ENCODE data around the gene NDOR1.

The NDOR1 gene

GRCh38 chr9:137167747-137168572 lies 37.5 kb upstream of the NDOR1 start:
- DNase-seq, result no peak

GRCh38 chr9:137168573-137168903 lies 37.0 kb upstream of the NDOR1 start:
- DNase-seq, result no peak

- DNase-seq, result no peak
These were observed 36.3 kb upstream of the NDOR1 start for GRCh38 chr9:137168904-137169856.

- no peak for DNase-seq
These were observed 35.6 kb upstream of the NDOR1 start, which contains the start of gene LRRC26 for GRCh38 chr9:137169896-137170358. Gene LRRC26, minus strand, starts transcription at chr9:137170051. Its CDS starts 108 bp downstream, at chr9:137169943.

- DNase-seq, result no peak
These were observed 34.9 kb upstream of the NDOR1 start for GRCh38 chr9:137170486-137171148.

DNA sequence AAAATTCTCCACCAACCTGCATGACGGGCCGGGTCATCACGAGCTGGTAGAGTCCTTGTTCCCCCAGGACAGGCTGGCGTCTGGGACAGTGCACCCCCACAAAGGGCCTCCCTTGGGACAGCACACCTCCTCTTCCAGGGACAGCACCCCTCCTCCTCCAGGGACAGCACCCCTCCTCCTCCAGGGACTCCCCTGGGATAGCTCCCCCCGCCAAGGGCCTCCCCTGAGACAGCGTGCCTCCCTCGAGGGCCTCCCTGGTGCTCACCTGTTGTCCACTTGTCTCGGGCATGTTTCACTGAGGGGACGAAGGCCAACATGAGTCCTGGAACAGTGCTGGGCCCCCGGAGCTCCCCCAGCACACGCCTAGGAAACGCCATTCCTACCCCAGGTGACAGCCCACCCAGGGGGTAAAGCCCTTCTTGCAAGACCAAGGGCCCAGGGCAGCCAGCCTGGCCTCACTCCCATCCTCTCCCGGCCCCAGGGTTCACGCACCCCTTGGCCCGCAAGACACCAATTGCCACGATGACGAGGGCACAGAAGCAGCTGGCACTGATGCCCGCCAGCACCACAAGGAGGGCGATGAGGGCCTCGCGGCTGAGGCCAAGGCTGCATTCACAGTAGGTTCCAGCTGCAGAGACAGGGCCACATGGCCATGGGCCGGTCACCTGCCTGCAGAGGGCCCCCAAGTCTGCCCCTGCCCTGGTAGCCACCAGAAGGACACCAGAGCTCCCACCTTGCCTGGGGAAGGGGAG lies 34.2 kb upstream of the NDOR1 start:
- DNase-seq, result no peak

DNA sequence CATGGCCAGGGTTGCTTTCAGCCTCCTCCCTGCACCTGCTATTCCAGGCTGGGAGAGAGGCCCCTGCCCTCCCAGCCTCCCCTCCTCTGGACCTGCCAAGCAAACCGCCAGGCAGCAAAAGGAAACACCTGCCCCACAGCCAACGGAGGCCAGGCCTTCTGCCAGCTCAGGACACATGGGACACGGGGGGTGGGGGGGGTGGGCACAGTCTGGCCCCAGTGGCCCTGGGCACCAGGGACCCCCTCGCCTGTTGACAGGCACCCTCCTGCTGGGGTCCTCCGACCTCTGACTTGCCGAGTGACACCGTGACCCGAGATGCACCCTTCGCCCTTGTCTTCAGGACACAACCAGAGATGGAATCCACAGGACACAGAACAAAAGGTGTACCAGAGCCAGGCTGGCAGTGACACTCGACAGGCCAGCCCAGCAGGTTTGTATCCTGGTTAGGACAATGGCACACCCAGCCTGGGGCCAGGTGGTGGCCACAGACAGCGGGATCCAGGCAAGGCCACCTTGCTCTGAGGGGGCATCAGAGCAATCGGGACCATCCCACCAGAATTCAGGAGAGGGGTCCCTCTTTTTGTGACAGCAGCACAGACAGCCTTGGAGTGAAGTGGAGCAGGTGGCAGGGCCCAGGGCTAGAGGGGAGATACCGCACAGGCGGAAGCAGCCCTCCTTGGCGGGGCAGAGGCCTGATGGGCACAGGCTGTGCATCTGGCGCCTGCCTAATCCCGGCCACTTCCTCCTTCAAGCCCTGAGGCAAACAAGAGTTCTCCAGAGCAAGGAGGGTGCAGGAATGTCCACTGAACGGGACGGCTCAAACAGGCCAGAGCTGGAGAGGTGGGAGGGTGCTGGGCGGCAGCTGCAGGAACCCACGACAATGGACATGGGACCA lies 32.4 kb upstream of the NDOR1 start:
- no peak for DNase-seq

GRCh38 chr9:137173796-137174664 lies 31.5 kb upstream of the NDOR1 start:
- no peak for DNase-seq

DNA sequence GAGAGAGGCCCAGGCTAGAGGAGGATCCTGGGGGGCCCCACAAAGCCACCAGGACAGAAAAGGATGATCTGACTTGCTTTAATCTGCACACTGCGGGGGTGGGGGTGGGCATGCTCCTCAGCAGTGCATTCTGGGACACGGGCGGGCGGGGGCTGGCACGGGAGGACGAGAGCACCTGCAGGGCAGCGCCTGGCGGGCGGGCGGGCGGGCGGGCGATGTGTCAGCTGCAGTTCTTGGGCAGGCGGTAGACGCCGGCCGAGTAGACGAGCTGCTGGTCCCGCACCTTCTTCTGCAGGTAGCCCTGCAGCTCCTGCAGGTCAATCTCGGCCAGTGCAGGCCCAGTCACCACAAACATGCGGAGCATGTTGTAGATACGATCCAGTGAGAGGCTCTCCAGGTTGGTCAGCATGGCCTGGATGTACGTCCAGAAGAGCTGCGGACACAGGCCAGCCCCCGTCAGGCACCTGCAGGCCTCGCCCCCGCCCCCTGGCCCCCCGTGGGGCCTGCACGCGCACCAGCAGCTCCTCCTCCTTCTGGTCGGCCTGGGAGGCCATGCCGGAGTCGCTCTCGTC lies 30.7 kb upstream of the NDOR1 start:
- DNase-seq, result peak in 1 of 6 experiments; percentile 13

DNA sequence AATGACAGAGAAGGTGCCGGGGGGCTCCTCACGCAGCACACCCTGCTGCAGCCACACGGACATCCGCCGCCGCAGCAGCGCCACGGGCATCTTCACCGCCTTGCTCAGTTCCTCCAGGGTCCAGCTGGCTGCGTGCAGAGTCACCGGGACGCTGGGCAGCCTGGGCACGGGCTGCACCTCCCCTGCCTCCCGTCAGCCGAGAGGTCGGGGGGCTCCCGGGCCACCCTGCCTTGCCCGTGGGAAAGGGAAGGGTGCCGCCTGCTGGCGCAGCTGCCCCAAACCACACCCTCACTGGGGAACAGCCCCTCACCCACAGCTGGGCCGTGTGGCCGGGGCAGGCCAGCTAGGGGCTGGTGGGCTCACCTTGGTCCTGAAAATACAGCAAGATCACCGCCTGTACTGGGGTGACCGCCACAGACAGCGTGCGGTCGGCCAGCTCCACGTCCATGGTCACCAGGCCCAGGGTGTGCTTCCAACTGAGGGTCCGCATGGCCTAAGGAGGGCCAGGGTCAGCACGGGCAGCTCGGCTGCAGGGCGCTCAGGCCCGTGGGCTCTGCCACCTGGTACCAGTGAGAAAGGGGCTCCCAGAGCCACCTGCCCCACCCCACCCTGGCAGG lies 30.0 kb upstream of the NDOR1 start:
- peak in 1 of 6 experiments; percentile 5 for DNase-seq

GRCh38 chr9:137176302-137177182 lies 29.0 kb upstream of the NDOR1 start:
- DNase-seq, result peak in 1 of 6 experiments; percentile 17

GRCh38 chr9:137178201-137178938 lies 27.1 kb upstream of the NDOR1 start:
- DNase-seq, result no peak

DNA sequence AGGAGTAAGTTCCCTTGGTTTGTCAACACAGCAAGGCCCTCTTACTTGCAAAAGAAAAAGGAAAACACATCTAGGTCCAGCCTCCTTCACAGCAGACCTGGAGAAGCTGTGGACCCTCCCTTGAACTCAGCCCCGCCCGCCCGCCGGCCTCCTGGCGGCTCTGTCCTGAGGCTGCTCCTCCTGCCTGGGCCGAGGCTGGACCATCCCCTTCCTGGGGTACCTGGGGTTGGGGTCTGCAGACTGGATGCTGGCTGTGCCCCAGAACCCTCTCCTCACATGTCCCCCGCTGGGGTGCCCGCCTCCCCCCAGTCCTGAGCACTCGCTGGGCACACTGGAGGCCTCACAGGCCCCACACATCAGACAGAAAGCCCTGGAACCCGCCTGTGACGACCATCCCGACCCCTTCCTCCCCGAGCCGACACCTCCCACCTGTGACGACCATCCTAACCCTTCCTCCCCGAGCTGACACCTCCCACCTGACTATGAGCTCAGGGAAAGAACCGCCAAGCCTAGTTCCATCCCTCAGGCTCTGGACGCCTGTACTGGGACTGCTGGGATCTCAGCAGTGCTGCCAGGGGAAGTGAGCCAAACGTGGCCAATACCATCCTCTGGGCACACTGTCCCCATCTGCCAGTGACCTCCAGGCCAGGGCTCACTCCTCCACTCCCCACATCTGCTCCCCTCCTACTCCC lies 26.4 kb upstream of the NDOR1 start:
- DNase-seq, result no peak

DNA sequence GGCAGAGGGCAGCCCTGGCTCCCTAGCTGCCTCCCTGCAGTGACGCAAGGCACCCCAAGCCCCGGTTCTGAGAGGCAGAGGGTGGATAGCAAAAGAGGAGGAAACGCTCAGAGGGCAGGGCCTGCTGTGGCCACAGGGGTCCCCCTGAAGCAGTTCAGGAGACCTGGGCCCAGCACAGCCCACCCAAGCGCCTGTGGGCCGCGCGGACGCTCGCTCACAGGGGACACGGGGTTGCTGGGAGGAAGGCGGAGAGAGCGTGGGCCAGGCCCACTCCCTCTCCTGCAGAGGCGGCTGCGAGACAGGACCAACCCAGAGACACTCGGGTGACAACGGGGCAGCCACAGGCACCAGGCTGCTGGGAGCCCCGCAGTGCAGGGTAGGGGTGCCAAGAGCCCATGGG lies 25.7 kb upstream of the NDOR1 start:
- no peak for DNase-seq

- no peak for DNase-seq
These were observed 25.0 kb upstream of the NDOR1 start for GRCh38 chr9:137180491-137180890.

- DNase-seq, result no peak
These were observed 23.8 kb upstream of the NDOR1 start for GRCh38 chr9:137181680-137182079.

- DNase-seq, result no peak
These were observed 22.7 kb upstream of the NDOR1 start for GRCh38 chr9:137182836-137183235.
